RPMI8226 (cell line): ENCODE data around the gene GABBR2.
"Not testable (repeated sequence)": the region's sequence is repeated elsewhere in the genome, so short reads cannot be mapped to it uniquely, and the experiment has no call there.

Experiments used
- DNase-seq: peaks from one replicate; pipeline ENCODE4 v3.0.0-alpha.2; 2015

The GABBR2 gene

DNA sequence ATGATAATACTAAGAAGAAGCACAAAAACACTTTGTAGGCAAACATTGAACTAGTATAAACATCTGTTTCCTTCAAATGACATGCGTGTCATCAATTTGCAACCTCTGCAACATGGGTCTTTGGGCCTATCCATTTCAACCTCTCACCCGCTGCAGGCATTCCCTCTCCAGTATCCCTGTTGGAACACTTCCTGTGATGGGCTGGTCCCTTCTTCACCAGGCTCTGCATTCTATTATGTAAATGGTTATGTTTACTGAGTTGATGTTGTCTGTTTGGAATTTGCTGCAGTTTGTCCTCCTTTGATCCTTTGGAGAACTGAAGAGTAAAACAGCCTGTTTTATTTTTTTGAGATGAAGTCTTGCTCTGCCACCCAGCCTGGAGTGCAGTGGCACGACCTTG, 436.7 kb downstream of the GABBR2 start:
- DNase-seq: no peak

- DNase-seq: no peak
Observed at GRCh38 chr9:98271479-98271878, 437.3 kb downstream of the GABBR2 start.

GRCh38 chr9:98270284-98270683, 438.5 kb downstream of the GABBR2 start:
- not testable (repeated sequence) for DNase-seq

GRCh38 chr9:98269652-98270051, 439.1 kb downstream of the GABBR2 start:
- DNase-seq: not testable (repeated sequence)

DNA sequence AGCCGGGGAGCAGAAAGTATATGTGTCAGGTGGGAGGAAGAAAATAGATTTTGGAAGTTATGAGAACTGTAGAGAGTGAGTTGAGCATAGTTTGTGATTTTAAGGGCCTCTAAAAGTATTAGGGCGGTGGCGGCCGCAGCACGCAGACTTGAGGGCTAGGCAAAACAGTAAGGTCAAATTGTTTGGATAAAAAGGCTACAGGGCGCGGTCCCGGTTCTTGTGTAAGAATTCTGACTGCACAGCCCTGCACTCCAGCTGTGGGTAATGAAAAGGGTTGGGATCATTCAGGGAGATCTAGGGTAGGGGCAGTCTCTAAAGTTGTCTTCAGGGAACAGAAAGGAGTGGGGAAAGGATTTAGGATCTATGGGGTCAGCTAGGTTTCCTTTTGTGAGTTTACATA, 441.2 kb downstream of the GABBR2 start:
- DNase-seq: not testable (repeated sequence)

GRCh38 chr9:98264516-98264915, 444.2 kb downstream of the GABBR2 start:
- no peak for DNase-seq

DNA sequence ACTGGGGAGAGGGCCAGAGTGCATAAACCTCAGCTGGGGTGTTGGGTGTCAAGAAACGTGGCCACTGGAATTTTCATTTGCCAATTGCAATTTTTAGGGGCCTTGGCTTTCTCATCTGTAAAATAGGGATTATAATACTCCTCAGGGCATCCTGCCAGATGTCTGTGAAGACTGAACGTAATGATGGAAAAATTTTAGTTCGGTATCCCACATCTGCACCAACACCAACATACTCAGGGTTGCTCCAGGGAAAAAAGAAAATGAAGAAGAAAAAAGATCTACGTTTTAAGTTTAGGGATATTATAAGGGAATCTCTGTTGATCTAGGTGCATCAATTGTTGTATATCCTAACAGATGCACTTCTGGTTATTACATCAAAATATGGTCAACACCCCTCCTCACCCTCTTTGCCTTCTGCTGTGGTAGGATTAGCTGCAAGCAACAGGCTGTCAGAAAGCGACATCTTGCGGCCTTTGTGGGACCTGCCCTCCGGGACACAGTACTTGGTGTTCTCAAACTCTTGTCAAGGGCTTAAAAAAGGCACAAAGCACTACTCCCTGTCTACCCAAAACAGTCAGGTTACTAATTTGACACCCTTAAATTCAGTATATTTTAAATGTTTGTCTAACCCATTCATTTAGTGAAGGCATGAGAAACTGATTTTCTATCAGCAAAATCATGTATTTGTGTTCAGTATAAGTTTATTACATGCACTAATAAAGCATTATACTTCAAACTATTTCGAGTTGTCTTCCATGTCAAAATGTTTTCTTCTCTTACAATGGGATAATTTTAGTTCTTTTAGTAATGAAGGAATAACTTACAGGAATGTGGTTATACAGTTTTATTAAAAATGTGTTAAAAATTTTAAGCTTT, 445.0 kb downstream of the GABBR2 start:
- DNase-seq: peak; percentile 75

DNA sequence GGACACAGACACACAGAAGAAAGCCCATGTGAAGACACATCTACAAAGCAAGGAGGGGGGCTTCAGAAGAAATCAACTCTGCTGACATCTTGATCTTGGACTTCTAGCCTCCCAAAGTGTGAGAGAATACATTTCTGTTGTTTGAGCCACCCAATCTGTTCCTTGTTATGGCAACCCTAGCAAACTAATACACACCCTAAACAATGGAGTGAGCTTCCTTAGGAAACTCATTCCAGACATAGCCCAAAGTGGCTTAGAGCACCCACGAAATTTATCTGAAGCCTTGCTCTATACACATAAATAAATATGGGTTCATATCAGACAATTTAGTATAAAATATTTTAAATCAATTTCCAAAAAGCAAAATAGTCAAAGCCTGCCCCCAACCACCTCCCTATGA, 445.7 kb downstream of the GABBR2 start:
- no peak for DNase-seq

DNA sequence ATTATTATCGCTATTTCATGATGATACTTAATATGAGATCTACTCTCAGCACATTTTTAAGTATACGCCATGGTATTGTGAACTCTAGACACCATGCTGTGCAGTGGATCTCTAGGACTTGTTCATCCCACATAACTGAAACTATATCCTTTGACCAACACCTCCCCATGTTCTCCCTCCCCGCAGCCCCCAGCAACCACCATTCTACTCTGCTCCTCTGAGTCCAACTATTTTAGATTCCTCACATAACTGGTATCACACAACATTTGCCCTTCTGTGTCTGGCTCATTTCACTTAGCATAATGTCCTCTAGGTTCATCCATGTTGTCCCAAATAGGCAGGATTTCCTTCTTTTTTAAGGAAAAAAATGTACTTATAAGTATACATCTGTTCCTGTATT, 446.7 kb downstream of the GABBR2 start:
- no peak for DNase-seq

DNA sequence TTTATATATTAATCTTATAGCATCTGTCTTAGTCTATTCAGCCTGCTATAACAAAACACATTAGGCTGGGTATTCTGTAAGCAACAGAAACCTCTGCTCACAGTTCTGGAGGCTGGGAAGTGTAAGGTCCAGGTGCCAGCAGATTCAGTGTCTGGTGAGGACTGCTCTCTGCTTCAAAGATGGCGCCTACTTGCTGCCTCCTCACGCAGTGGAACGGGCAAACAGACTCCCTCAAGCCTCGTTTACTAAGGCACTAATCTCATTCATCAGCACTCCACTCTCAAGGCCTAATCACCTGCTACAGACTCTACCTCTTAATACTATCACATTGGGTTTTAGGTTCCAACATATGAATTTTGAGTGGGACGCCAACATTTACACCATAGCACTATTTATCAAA, 448.1 kb downstream of the GABBR2 start:
- no peak for DNase-seq

- DNase-seq: no peak
Observed at GRCh38 chr9:98259791-98260190, 448.9 kb downstream of the GABBR2 start.

DNA sequence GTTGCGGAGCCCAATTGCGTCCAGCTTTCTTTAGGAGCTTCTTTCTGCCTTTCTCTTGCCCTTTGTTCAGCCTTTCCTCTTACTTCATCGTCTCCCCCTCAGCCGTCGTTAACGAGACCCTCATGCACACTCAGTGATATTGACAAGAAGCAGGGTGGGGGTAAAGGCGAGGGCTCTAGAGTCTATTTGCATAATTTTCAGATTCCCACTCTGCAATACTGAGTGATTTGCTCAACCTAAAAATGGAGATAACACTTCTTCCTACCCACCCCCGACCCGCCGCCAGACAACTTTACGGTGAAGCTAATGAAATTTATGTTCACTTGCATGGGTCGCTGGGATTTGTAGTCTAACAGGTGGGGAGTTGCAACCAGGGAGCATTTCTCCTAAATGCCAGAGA, 452.0 kb downstream of the GABBR2 start:
- DNase-seq: no peak

DNA sequence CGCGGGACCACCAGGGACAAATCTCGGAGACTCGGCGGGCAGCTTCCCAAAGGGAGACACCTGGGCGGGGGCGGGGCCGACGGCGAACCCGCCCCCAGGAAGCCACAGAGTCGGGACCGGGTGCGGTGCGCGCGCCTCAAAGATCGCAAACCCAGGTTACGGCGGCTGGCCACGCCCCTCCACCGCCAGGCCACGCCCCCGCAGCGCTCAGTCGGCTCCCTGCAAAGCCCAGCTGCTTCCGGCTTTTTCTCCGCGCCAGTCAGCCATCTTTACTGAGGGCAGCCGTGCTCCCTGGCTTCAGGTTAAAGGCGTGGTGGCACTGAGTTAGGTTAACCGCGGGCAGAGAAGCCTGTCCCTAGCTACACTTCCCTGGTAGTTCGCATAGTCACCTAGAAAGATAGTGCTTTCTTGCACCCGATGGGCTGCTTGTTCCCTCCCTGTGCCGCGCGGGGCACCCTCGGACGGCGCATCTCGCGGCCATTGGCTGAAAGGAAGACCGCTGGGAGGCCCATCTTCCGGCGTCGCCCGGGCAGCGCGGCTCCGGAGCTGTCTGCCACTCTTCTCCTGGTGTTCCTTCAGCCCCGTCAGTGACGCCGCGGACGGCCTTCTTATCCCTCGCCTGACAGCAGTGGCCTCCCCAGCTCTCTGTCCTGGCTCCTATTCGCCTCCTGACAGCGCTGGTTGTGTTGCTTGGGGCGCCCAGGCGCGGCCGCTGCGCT, 453.0 kb downstream of the GABBR2 start, which contains the start of gene TBC1D2:
TBC1D2 (minus strand) TSS at position 72 of the 719 bp plus-strand sequence. CDS start 108 bp downstream, outside the sequence.
- DNase-seq: peak; percentile 92

GRCh38 chr9:98255061-98255577, 453.6 kb downstream of the GABBR2 start:
- DNase-seq: no peak

DNA sequence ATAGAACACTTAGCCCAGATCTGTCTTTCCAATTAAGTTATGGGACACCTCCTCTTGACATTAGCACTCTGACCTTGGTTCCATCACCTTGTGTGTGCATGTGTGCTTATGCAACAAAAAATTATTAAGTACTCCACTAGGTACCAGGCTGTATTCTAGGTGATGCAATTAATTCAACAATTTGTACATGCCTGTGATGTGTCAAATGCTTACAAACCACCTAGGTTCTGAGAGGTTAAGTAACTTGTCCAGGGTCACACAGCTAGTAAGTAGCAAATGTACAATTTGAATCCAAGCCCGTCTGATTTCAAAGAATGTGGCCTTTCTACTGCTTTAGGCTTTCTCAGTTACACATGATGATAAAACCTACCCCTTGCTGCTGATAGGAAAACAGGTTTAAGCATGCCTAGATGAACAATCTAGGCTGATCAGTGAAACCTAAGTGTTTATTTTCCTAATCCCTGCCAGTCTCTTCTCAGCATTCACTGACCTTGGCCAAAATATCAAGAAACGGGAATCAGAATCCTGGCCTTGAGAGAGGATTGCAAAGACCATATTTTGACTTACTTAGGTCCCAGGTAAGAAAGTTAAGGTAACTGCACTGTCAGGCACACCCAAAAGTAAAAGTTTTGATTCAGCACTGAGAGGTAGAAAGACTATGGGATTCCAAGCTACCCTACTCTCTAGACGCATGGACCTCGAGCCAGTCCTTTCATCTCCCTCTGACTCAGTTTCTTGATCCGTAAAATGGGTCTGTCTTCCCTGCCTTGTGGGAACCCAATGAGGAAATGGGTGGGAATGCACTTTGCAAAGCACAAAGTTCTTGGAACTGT, 454.3 kb downstream of the GABBR2 start:
- no peak for DNase-seq

- DNase-seq: no peak
Observed at GRCh38 chr9:98253565-98253964, 455.2 kb downstream of the GABBR2 start.

DNA sequence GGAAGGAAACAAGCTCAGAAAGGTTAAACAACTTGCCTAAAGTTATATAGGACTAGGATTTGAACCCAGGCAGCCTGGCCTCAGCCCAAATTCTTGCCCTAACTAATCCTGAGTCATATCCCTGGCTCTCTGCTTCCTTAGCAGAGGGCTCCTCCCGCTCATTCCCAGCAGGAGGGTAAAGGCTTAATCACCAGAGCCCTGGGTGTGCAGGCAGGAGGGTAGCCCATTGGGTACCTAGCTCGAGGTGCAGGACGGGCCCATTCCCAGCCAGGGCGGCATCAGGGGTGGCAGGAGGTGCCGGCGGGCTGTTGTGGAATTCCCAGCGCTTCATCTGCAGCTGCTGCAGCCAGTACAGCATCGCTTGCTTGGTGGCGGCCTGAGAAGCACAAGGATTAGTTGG, 457.2 kb downstream of the GABBR2 start:
- no peak for DNase-seq

GRCh38 chr9:98249771-98250170, 459.0 kb downstream of the GABBR2 start:
- no peak for DNase-seq

- no peak for DNase-seq
Observed at GRCh38 chr9:98248737-98249474, 459.8 kb downstream of the GABBR2 start.

GRCh38 chr9:98247831-98248657, 460.7 kb downstream of the GABBR2 start:
- DNase-seq: no peak

DNA sequence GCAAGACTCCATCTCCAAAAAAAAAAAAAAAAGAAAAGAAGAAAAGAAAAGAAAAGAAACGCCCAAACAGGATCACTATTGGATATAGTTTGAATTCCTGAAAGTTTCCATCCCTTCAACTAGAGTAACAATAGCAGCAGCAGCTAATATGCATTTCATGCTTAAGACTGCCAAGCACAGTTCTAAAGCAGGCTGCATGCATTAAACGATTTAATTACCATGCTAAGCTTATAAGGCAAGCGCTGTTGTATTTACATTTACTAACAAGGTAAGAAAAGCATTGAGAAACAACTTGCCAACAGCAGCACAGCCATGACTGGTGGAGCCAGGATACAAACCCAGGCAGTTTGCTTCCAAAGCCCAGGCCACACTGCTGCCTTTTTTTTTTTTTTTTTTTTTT, 466.3 kb downstream of the GABBR2 start:
- no peak for DNase-seq
